Cerebellar cortex (tissue), 1 donor: ENCODE data around the gene ANO9.

Experiments
- DNase-seq: peaks from one replicate; pipeline ENCODE4 v3.0.0-alpha.2; 2015; ENCODE audit warnings: low spot score

Gene ANO9

DNA sequence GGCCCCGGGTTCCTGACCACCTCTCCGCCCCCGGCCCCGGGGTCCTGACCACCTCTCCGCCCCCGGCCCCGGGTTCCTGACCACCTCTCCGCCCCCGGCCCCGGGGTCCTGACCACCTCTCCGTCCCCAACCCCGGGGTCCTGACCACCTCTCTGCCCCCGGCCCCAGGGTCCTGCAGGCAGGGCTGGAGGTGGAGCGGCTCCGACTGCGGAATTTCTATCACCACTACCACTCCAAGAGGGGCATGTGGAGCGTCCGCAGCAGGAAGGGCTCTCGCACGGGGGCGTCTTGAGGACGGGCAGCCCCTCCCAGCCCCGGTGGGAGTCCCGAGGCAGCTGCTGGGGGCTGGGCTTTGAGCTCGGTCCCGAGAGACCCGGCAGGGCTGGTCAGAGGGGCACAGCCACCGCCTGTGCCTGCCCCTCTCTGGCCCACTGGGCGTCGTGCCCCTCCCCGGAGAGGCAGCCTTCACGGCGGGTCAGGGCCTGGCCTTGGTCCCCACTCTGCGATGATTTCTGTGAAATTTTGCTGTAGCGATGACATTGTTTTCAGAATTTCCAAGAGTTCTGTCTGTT is 60.2 kb downstream of the ANO9 start:
- DNase-seq: no peak

DNA sequence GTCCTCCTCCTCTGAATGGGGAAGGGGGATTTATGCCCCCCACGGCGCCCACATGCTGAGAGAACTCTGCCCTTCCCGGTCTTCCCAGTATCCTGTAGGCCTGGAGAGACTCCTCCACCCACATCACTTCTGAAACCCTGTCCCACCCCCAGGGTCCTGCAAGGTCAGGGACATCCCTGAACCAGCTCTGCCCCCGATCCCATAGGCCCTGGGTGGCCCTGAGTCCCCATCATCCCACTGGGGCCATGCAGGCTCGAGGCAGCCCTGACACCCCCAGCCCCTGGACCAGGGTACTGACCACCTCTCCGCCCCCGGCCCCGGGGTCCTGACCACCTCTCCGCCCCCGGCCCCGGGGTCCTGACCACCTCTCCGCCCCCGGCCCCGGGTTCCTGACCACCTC is 60.8 kb downstream of the ANO9 start:
- DNase-seq: no peak

DNA sequence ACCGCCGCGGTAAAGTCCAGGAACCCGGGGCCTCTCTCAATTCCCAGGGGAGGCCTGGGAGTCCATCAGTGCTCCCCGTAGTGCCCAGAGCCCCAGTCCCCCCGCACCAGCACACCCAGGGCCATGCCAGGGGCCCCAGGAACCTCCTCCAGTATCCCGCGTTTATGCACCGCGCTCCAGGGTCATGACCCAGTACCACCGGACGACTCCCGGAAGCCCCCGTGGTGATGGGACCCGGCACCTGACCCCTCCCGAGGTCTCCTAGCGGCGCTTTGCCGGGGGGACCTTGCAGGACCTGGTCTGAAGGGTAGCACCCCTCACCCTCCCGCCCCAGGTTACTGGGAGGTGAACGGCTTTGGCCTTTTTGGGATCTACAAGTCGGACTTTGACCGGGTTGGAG is 61.3 kb downstream of the ANO9 start:
- no peak for DNase-seq

DNA sequence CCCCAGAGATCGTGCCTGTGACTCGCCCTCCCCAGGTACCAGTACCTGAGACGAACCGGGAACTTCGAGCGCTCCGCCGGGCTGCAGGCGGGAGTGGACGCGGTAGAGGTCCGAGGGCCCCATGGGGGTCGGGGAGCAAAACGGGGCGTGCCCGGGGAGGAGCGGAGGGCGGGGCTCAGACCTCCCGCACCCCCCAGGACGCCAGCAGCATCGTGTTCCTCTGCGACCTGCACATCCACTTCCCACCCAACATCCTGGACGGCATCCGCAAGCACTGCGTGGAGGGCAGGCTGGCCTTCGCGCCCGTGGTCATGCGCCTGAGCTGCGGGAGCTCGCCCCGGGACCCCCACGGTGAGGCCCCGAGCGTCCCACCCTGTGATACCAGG is 61.7 kb downstream of the ANO9 start:
- no peak for DNase-seq

DNA sequence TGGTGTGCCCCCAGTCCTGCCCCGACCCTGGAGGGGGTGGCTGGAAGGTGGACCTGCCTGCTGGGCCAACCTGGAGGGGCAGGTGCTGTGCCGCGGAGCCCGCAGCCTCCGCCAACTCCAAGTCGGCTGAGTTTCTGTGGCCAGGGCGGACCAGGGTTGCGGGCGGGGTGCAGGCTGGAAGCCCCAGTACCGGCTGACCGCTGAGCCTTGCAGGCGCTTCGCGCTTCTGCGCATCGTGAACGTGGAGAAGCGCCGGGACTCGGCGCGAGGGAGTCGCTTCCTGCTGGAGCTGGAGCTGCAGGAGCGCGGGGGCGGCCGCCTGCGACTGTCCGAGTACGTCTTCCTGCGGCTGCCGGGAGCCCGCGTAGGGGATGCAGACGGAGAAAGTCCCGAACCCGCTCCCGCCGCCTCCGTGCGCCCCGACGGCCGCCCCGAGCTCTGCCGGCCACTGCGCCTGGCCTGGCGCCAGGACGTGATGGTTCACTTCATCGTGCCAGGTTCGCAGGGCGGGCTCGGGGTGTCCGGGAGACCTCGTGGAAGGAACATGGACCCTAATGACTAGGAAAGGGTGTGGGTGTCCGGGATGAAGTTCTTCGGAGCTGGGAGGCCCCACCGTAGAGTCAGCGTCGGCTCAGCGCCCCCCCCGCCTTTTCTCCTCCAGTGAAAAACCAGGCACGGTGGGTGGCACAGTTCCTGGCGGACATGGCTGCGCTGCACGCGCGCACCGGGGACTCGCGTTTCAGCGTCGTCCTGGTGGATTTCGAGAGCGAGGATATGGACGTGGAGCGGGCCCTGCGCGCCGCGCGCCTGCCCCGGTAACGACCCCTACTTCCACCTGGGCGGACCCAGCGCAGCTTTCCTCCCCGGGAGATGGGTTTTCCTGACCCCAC is 62.4 kb downstream of the ANO9 start:
- DNase-seq: no peak

DNA sequence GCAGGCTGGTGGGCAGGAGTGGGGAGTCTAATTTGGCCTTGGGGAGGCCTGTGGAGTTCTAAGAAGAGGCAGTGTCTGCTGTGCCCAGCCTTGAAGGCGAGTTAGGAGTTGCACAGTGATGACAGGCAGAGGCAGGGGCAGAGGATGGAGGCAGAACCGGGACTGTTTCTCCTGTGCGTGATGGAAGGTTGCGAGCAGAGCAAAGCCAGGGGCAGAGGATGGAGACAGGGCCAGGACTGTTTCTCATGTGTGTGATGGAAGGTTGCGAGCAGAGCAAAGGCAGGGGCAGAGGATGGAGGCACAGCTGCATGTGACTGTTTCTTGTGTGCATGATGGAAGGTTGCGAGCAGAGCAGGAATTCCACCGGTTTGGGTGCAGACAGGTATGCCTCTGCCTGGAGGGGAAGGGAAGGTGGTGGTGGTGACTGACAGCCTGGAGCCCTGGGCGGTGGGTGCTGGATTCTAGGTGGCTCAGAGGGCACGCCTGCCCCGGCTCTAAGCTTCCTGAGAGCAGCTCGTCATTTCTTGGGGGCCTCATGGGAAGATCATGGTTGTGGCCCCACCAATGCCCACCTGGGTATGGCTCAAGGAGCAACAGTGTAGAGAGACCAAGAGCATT is 63.8 kb downstream of the ANO9 start:
- DNase-seq: no peak

DNA sequence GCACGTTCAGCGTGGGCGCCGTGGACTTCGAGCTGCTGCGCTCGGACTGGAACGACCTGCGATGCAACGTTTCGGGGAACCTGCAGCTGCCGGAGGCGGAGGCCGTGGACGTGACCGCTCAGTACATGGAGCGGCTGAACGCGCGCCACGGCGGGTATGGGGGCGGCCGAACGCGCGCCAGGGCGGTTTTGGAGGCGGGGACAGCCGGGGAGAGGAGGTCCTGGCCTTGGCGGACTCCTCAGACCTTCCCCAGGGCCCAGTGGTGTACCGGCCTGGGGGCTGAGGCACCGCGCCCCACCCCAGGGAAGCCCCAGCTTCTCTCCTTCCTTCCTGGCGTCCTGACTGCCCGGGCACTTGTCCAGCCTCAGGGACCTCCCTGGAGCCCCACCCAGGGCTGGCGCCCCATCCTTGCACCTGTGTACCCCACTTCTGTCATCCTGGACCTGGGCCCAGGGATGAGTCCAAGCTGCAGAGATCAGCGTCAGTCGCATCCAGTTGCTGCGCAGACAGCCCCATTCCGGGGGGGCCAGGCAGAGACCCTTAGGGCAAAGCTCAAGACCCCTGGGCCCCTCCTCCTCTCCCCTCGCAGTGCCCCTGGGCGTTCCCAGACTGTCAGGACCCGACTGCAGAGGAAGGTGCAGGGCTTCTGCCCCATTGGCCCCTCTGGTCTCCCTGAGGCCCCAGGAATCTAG is 64.5 kb downstream of the ANO9 start:
- DNase-seq: no peak

DNA sequence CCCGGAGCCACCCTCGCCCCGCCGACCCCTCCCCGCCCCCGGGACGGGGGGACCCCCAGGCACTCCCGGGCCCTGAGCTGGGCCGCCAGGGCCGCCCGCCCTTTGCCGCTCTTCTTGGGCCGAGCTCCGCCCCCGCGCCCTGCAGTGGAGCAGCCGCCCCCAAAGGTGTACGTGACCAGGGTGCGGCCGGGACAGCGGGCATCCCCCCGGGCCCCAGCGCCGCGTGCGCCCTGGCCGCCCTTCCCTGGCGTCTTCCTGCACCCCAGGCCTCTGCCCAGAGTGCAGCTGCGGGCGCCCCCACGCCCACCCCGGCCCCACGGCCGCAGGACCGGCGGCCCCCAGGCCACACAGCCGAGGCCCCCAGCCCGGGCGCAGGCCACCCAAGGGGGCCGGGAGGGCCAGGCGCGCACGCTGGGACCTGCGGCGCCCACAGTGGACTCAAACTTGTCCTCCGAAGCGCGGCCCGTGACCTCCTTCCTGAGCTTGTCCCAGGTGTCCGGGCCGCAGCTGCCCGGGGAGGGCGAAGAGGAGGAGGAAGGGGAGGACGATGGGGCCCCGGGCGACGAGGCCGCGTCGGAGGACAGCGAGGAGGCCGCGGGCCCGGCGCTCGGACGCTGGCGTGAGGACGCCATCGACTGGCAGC is 65.2 kb downstream of the ANO9 start:
- DNase-seq: no peak

DNA sequence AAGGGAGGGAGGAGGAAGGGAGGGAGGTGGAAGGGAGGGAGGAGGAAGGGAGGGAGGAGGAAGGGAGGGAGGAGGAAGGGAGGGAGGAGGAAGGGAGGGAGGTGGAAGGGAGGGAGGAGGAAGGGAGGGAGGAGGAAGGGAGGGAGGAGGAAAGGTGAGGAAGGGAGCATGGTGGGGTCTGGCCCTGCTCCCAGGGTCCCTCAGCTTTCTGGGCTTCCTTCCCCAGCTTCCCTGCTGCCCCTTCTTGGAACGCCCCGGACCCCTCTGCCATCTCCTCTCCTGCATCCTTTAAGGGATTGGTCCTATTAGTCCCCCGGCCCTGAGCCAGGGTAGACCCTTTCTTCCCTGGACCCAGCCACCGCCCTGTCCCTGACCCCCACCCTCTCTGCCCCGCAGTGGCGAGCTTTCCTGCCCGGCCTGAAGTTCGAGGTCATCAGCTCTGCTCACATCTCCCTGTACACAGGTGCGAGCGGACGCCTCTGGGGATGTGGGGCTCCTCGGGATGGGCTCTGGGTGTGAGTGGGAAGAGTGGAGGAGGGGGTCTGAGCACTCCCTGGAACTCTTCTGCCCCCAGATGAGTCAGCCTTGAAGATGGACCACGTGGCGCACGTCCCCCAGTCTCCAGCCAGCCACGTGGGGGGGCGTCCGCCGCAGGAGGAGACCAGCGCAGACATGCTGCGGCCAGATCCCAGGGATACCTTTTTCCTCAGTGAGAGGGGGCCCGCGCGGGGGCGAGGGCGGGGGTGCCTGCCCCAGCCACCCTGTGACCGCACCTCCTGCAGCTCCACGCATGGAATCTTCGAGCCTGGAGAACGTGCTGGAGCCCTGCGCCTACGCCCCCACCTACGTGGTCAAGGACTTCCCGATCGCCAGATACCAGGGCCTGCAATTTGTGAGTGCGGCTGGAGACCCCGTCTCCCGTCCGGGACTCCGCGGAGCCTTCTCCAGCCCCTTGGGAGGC is 66.5 kb downstream of the ANO9 start:
- no peak for DNase-seq

DNA sequence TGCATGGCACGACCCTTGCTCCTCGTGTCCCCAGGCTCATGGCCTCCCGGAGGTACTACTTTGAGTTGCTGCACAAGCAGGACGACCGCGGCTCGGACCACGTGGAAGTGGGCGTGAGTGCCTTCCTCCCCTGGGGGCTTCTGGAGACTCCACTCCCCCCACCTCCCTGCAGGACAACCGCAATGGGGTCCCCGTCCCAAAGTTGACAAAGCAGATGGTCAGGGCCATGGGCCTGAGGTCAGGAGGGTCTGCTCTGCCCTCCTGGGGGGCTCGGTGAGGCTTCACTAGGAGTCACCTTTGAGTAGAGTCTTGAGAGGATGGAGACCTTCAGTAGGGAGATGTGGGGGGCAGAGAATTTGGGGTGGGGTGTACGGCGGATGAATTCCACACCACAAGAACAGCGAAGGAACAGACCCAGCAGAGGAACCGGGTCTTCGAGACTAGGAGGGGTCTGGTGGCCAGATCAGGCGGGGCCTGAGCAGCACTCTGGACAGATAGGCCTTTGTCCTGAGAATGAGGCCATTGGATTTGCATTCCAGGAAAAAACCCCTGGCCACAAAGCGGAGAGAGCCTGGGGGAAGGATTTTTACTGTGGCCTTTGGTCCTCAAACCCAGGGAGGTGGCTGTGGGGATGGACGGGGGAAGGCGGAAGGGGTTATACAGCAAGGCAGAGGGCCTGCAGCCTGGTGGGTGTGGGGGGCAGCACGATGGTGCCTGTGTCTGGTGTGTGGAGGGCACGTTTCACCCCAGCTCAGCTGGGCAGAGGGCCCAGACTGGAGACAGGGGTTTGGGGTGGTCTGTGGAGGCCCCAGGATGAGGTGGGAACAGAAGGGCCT is 67.9 kb downstream of the ANO9 start:
- no peak for DNase-seq

DNA sequence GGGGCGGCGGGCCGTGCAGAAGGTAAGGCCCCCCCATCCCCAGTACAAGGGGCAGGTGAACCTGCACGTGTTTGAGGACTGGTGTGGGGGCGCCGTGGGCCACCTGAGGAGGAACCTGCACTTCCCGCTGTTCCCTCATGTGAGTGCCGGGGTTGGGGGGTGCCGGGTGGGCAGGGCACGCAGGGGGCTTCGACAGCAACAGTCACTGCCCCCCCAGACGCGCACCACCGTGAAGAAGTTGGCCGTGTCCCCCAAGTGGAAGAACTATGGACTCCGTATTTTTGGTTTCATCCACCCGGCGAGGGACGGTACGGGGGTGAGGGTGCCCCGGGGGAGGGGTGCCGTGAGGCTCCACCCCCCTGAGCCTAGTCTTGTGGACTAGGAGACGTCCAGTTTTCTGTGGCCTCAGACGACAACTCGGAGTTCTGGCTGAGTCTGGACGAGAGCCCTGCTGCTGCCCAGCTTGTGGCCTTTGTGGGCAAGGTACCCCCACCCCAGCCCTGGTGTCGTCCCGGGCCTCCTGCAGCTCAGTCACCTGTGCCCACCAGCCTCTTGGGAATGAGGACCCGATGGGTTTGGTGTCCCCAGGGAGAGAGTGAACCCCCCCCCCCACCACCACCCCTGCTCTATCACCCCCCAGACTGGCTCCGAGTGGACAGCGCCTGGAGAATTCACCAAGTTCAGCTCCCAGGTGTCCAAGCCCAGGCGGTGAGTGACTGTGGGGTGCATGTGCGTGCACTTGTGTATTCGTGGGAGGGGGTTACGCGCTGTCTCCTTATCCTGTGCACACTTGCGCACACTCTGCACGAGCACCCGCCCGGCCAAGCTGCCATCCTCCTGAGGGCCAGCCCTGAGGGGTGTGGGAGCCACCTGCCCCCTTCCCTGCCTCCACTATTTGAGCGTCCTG is 68.7 kb downstream of the ANO9 start:
- DNase-seq: no peak

DNA sequence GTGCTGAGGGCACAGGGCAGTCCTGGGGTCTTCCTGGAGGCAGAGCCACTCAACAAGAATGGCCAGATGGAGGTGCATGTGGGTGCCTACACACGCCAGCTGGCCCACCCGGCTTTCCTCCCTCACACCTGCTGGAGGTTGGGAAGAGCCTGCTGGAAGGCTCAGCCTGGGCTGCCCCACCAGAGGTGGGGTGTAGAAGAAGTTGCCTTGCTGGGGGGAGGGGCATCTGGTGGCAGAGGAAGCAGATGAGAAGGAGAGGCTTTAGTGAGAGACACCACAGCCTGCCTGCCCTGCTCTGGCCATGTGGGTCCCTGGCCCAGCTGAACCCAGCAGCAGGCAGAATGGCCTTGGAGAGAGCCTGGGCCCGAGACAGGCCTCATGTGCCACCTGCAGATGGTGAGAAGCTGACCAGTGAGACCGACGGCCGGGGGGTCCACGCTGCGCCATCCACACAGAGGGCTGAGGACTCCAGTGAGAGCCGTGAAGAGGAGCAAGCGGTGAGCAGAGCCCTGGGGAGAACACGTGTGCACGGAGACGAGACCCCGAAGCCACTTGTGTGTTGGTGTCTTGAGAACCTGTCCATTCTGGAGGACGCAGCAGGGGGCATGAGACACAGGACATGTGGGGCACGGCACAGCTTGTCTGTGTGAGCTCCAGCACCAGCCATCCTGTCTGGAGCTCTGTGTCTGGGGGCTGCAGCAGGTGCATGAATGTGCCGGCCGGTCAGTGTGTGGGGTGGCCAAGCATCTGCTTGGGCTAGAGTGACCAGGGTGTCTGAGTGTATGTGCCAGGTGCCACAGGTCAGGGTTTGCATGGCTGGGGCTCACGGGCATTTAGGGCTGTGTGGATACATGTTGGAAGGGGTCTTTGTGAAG is 69.9 kb downstream of the ANO9 start:
- no peak for DNase-seq

DNA sequence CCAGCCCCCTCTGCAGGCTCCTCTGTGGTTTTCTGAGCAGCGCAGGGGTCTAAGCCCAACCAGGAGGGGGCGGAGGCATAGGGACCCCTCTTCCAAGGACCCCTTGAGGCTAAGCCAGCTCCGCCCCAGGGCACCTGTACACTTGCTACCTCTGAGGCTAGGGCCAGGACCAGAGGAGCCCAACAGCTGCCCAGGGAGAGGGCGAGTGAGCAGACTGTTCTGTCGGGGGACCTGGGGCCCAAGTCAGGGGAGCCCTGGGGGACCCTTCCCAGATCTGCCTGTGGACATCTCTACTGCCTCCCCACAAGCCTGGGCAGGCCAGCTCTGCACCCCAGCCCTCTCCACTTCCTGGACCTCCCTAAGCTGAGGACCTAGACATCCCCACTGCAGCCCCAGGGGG is 70.8 kb downstream of the ANO9 start:
- DNase-seq: no peak

DNA sequence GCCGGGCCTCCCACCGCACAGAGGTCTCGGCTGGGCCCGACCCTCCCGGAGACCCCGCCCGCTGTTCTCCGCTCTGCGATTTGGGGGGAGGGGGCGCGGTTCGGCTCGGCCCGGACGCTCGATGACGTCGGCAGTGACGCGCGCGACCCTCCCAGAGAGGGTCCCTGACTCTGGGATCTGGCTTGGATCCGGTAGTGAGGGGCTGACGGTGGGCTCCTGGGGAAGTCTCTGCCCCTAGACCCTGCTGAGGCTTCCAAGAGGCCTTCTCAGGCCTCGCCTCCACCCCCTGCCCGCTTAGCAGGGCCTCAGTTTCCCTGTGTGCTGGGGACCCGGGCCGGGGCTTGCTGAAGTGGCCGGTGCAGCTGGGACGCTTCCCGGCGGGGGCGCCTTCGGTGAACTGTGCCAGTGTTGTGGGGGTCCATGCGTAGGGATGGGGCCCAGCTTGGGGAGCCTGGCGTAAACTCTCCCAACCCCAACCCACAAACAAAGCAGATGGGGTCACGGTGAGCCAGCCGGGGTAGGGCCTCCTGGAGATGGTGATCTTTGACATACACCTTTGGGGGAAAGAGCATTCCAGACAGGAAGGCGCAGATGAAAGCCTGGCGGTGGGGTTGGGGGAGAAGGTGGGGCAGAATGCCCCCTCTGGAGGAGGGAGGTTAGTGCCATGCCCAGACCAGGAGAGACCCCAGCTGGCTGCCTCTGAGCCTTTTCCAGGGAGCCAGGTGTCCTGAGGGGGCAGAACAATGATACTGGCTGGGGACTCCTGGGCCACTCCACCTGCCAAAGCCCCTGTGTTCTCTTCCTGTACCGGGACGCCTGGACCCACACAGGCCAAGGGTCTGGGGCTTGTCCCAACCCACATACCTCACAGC is 71.5 kb downstream of the ANO9 start:
- no peak for DNase-seq

DNA sequence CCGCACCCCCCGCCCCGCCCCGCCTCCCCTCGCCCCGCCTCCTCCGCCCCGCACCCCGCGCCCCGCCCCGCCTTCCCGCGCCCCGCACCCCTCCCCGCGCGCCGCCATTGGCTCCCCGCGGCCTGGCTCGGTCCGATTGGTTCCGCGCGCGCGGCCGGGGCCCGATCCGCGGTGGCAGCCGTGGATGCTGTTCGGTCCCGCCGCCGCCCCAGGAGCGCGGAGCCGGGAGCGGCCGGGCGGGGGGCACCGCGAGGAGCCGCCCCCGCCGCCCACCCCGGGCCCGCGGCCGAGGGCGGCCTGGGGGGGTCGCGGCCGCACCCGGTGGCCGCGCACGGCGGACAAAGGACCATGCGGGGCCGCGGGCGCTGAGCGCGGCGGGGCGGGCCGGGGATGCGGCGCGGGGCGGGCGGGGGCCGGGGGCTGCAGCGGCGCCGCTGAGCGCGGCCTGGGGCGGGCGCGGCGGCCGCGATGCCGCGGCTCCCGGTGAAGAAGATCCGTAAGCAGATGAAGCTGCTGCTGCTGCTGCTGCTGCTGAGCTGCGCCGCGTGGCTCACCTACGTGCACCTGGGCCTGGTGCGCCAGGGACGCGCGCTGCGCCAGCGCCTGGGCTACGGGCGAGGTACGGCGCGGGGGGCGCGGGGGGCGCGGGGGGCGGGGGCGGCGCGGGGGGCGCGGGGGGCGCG is 72.3 kb downstream of the ANO9 start, which contains the start of gene B4GALNT4:
Gene B4GALNT4, plus strand, starts transcription at position 164 of the 683 bp plus-strand sequence. Its CDS starts 305 bp downstream, at position 469.
- no peak for DNase-seq
